Thoracic aorta (tissue), 2 donors: ENCODE measurements around the gene SHFL. TPM values are rescaled to one million over a fixed set of nuclear protein-coding genes. Genes with fewer than 3 reads are reported as not detected.

ENCODE experiments used
- ATAC-seq: fragments of 150-250 bp; one replicate; pipeline ENCODE4 v1.8.0; 2017; ENCODE audit warnings: low read depth; ENCODE audit not compliant: insufficient number of reproducible peaks, low FRiP score
- DNase-seq: peaks from one replicate; pipeline ENCODE4 v3.0.0-alpha.2; 2020; ENCODE audit warnings: low spot score
- H3K27ac ChIP-seq, 2 donors: fragments of 200-600 bp; sonication (generic); 1 replicate in 1 of 2; 2 replicates in 1 of 2; pipeline ENCODE4 v1.5.1; 2016; ENCODE audit warnings: mild to moderate bottlenecking in 2 of 2, moderate library complexity in 2 of 2
- H3K27me3 ChIP-seq: fragments of 200-600 bp; sonication (generic); replicated peaks from 2 replicates; pipeline ENCODE4 v1.6.0; 2016; ENCODE audit warnings: mild to moderate bottlenecking; ENCODE audit not compliant: insufficient read depth
- H3K36me3 ChIP-seq: fragments of 200-600 bp; sonication (generic); one replicate; pipeline ENCODE4 v1.5.1; 2016
- H3K4me1 ChIP-seq, 2 donors: fragments of 200-600 bp; sonication (generic); 1 replicate in 1 of 2; 2 replicates in 1 of 2; pipeline versions ENCODE4 v1.5.1 to v1.6.0; 2016; ENCODE audit warnings: low read depth in 2 of 2, mild to moderate bottlenecking in 1 of 2; ENCODE audit not compliant: control insufficient read depth in 1 of 2
- H3K4me3 ChIP-seq: fragments of 200-600 bp; sonication (generic); 2 replicates; pipeline ENCODE4 v1.5.1; 2016; ENCODE audit warnings: mild to moderate bottlenecking
- H3K9me3 ChIP-seq: fragments of 200-600 bp; sonication (generic); 2 replicates; pipeline ENCODE4 v1.5.1; 2016
- CTCF ChIP-seq: fragments of 200-600 bp; sonication (generic); IDR thresholded peaks from one replicate; pipeline ENCODE4 v1.5.1; 2019; ENCODE audit warnings: antibody characterized with exemption
- total RNA-seq, 2 donors: library from RNA; depleted of rRNA; stranded (reverse); fragments of >200 nt; gene quantifications; one replicate each; pipeline versions ENCODE4 v1.1.0 to v1.2.3, GENCODE V29; 2016

Gene SHFL
- total RNA-seq, 2 donors from 2014 or later, result 42.5 to 56.5 TPM

GRCh38 chr19:10105509-10106099, 19.5 kb downstream of the SHFL start:
- H3K9me3 ChIP-seq, result no peaks in the 10 kb centered on the region
- H3K27ac ChIP-seq, result no peak overlapping the region
- TF ChIP-seq CTCF, result no peak
- DNase-seq (no peak), ATAC-seq (no peak)
- no peaks in the 10 kb centered on the region for H3K27me3 ChIP-seq
- H3K4me1 ChIP-seq, result peaks cover 6 to 14% of the 10 kb centered on the region in 2 donors
- H3K4me3 ChIP-seq, result peak overlapping the region; percentile 82
- H3K36me3 ChIP-seq, result peaks cover 34% of the 10 kb centered on the region

DNA sequence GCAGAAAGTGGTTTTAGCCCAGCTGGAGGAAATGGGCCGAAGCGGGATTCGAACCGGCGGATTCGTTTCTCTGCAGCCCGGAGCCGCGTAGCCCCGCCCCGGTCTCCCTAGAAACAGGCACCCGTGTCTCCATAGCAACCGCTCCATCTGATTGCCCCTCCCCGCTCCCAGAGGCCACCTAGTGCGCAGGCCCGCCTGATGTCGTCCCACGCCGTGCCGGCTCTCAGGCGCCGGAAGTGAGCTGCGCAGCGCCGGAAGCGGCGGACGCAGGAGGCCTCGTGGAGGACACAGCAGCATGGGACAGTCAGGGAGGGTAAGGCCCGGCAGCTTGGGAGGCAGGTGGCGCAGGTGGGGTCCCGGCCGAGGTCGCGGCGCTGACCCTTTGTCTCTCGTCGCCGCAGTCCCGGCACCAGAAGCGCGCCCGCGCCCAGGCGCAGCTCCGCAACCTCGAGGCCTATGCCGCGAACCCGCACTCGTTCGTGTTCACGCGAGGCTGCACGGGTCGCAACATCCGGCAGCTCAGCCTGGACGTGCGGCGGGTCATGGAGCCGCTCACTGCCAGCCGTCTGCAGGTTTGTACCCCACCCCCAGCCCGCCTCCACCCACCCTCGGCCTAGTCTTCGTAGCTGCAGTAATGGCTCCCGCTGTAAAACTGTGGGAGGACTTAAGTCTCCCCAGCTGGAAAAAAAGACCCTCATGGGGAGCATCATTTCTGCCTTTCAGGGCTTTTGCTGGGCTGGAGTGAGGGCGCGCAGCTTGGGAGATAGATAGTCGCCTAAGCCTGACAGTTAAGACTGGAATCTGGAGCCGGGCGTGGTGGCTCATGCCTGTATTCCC, 20.2 kb downstream of the SHFL start, which contains the start of gene PPAN:
PPAN (plus strand) TSS at position 263 of the 837 bp plus-strand sequence; CDS start at position 296, 33 bp downstream.
- Histone ChIP-seq H3K36me3 (peaks cover 39% of the 10 kb centered on the region), H3K27me3 (no peaks in the 10 kb centered on the region), H3K4me3 (peak within 1 kb of the TSS; percentile 82), H3K4me1 (peaks cover 6 to 14% of the 10 kb centered on the region in 2 donors), H3K9me3 (no peaks in the 10 kb centered on the region), H3K27ac (peak within 1 kb of the TSS; percentile 17 to 58)
- ATAC-seq (peak; percentile 78), DNase-seq (peak; percentile 98)
- no peak for TF ChIP-seq CTCF

DNA sequence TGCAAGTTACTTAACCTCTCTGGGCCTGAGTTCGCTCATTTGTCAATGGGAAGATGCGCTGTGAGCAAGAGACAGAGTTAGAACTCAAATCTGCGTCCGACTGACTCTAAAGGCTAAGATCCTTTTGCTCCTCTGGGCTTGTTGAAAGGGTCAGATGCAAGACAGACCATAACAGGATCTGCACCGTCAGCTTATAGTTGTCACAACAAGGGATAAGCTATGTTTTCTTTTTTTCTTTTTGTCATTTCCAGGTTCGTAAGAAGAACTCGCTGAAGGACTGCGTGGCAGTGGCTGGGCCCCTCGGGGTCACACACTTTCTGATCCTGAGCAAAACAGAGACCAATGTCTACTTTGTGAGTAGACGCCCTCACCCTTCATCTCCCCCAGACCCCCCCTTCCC, 21.1 kb downstream of the SHFL start:
- DNase-seq (no peak), ATAC-seq (no peak)
- Histone ChIP-seq H3K27me3 (no peaks in the 10 kb centered on the region), H3K4me3 (peak overlapping the region; percentile 82), H3K36me3 (peaks cover 41% of the 10 kb centered on the region), H3K9me3 (no peaks in the 10 kb centered on the region), H3K4me1 (peaks cover 7 to 14% of the 10 kb centered on the region in 2 donors), H3K27ac (peak overlapping the region in 1 of 2 donors; percentile 58)
- no peak for TF ChIP-seq CTCF

DNA sequence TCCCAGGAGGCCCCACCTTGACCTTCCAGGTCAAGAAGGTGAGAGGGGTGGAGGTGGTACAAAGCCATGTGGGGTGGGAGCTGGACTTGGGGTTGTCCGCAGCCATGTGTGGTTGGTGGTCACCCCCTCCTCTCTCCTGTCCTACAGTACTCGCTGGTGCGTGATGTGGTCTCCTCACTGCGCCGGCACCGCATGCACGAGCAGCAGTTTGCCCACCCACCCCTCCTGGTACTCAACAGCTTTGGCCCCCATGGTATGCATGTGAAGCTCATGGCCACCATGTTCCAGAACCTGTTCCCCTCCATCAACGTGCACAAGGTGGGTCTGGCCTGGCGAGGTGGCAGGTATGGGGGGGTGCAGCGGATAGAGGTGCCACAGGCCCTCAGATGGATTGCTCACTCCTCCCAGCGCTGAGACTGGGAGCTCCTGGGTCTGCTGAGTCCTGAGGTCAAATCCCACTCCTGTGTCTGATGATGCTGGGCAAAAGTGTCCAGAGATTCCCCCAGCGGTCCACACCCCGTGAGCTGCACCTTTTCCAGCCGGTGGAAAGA, 21.8 kb downstream of the SHFL start:
- H3K27me3 ChIP-seq, result no peaks in the 10 kb centered on the region
- no peak for TF ChIP-seq CTCF
- ATAC-seq (no peak), DNase-seq (no peak)
- H3K9me3 ChIP-seq, result no peaks in the 10 kb centered on the region
- peaks cover 41% of the 10 kb centered on the region for H3K36me3 ChIP-seq
- H3K4me3 ChIP-seq, result no peak overlapping the region
- peaks cover 8 to 14% of the 10 kb centered on the region in 2 donors for H3K4me1 ChIP-seq
- H3K27ac ChIP-seq, result no peak overlapping the region

GRCh38 chr19:10109528-10109927, 23.4 kb downstream of the SHFL start:
- Histone ChIP-seq H3K4me3 (no peak overlapping the region), H3K36me3 (peaks cover 41% of the 10 kb centered on the region), H3K9me3 (no peaks in the 10 kb centered on the region), H3K27ac (no peak overlapping the region), H3K27me3 (no peaks in the 10 kb centered on the region), H3K4me1 (peaks cover 8 to 14% of the 10 kb centered on the region in 2 donors)
- DNase-seq (no peak), ATAC-seq (no peak)
- TF ChIP-seq CTCF, result no peak
